Ascending aorta (tissue), 2 donors: ENCODE measurements around the gene RAI14. TPM values are rescaled to one million over a fixed set of nuclear protein-coding genes. Genes with fewer than 3 reads are reported as not detected.

Source experiments
- DNase-seq, 2 donors: peaks; one replicate each; pipeline ENCODE4 v3.0.0-alpha.2; 2019; ENCODE audit warnings: low spot score in 2 of 2
- H3K27ac ChIP-seq, 2 donors: fragments of 200-600 bp; sonication (generic); one replicate each; pipeline ENCODE4 v1.5.1; 2016 to 2017; ENCODE audit warnings: mild to moderate bottlenecking in 1 of 2
- H3K27me3 ChIP-seq: fragments of 200-600 bp; sonication (generic); one replicate; pipeline ENCODE4 v1.5.1; 2017
- H3K36me3 ChIP-seq, 2 donors: fragments of 200-600 bp; sonication (generic); one replicate each; pipeline ENCODE4 v1.5.1; 2016
- H3K4me1 ChIP-seq, 2 donors: fragments of 200-600 bp; sonication (generic); one replicate each; pipeline ENCODE4 v1.5.1; 2016 to 2017; ENCODE audit warnings: mild to moderate bottlenecking in 1 of 2
- H3K4me3 ChIP-seq, 2 donors: fragments of 200-600 bp; sonication (generic); one replicate each; pipeline ENCODE4 v1.5.1; 2016 to 2017; ENCODE audit warnings: mild to moderate bottlenecking in 1 of 2
- H3K9me3 ChIP-seq, 2 donors: fragments of 200-600 bp; sonication (generic); one replicate each; pipeline ENCODE4 v1.5.1; 2016
- CTCF ChIP-seq, 3 experiments: fragments of 200-600 bp in 2 of 3; fragments of 450-650 bp in 1 of 3; sonication (generic) in 2 of 3; IDR thresholded peaks; one replicate each; pipeline ENCODE4 v1.5.1; 2016 to 2019; ENCODE audit warnings: antibody characterized with exemption in 3 of 3, mild to moderate bottlenecking in 1 of 3, moderate library complexity in 1 of 3
- intact Hi-C: fragments of 100-400 bp; cut with DNase I; formaldehyde crosslinking; loops from one replicate; pipeline ENCODE4 v1.15.1; 2023
- total RNA-seq: library from RNA; depleted of rRNA; stranded (reverse); fragments of >200 nt; gene quantifications from one replicate; pipeline ENCODE4 v1.1.0, GENCODE V29; 2016

Gene RAI14
- total RNA-seq, 1 donor from 2014 or later: 134 TPM

GRCh38 chr5:34813509-34813908, 157.4 kb downstream of the RAI14 start:
- TF ChIP-seq CTCF (IDR thresholded peaks at IDR 0.05): no peak
- no peaks in the 10 kb centered on the region for H3K9me3 ChIP-seq
- H3K27me3 ChIP-seq: no peaks in the 10 kb centered on the region
- no peak overlapping the region for H3K4me3 ChIP-seq
- no peak for DNase-seq
- intact Hi-C loops: no loop called here
- peaks cover 16 to 17% of the 10 kb centered on the region in 2 donors for H3K36me3 ChIP-seq
- no peak overlapping the region for H3K27ac ChIP-seq
- peaks cover 0 to 11% of the 10 kb centered on the region in 2 donors for H3K4me1 ChIP-seq

GRCh38 chr5:34817558-34818351, 161.6 kb downstream of the RAI14 start:
- intact Hi-C loops: no loop called here
- no peak for TF ChIP-seq CTCF (IDR thresholded peaks at IDR 0.05)
- no peak overlapping the region for H3K27ac ChIP-seq

GRCh38 chr5:34818717-34819116, 162.6 kb downstream of the RAI14 start:
- intact Hi-C loops: no loop called here
- Histone ChIP-seq H3K4me1 (no peaks in the 10 kb centered on the region), H3K27me3 (no peaks in the 10 kb centered on the region), H3K9me3 (no peaks in the 10 kb centered on the region), H3K36me3 (peaks cover 19 to 26% of the 10 kb centered on the region in 2 donors), H3K4me3 (no peak overlapping the region), H3K27ac (no peak overlapping the region)
- no peak for DNase-seq
- no peak for TF ChIP-seq CTCF (IDR thresholded peaks at IDR 0.05)

More at GRCh38 chr5:34817558-34818351, 161.6 kb downstream of the RAI14 start:
- H3K36me3 ChIP-seq: peaks cover 17% of the 10 kb centered on the region in 2 donors
- no peaks in the 10 kb centered on the region for H3K4me1 ChIP-seq
- H3K4me3 ChIP-seq: no peak overlapping the region
- no peaks in the 10 kb centered on the region for H3K27me3 ChIP-seq
- no peak for DNase-seq
- no peaks in the 10 kb centered on the region for H3K9me3 ChIP-seq

- Histone ChIP-seq H3K36me3 (peaks cover 16 to 20% of the 10 kb centered on the region in 2 donors), H3K27me3 (no peaks in the 10 kb centered on the region), H3K9me3 (no peaks in the 10 kb centered on the region), H3K27ac (no peak overlapping the region), H3K4me3 (no peak overlapping the region), H3K4me1 (no peaks in the 10 kb centered on the region)
- TF ChIP-seq CTCF (IDR thresholded peaks at IDR 0.05): no peak
- no peak for DNase-seq
- intact Hi-C loops: no loop called here
Measured at GRCh38 chr5:34820593-34820992, 164.5 kb downstream of the RAI14 start.

- no peak overlapping the region for H3K4me3 ChIP-seq
- H3K4me1 ChIP-seq: no peaks in the 10 kb centered on the region
- TF ChIP-seq CTCF (IDR thresholded peaks at IDR 0.05): no peak
- no peaks in the 10 kb centered on the region for H3K9me3 ChIP-seq
- H3K27me3 ChIP-seq: no peaks in the 10 kb centered on the region
- intact Hi-C loops: no loop called here
- no peak overlapping the region for H3K27ac ChIP-seq
- DNase-seq: no peak
- H3K36me3 ChIP-seq: peaks cover 23 to 40% of the 10 kb centered on the region in 2 donors
Measured at GRCh38 chr5:34822956-34823715, 167.0 kb downstream of the RAI14 start.
